SJCRH30 (cell line): ENCODE data around the gene DEPP1. TPM values are rescaled to one million over a fixed set of nuclear protein-coding genes. Genes with fewer than 3 reads are reported as not detected.

Experiments used
- DNase-seq, 2 experiments: peaks; one replicate each; pipeline ENCODE4 v3.0.0-alpha.2; 2015 to 2020
- H3K27ac ChIP-seq: fragments of 250-450 bp; sonication (Bioruptor Pico); 2 replicates; pipeline ENCODE4 v1.5.1; 2020; ENCODE audit warnings: mild to moderate bottlenecking, moderate library complexity
- H3K27me3 ChIP-seq: fragments of 250-450 bp; sonication (Bioruptor Pico); 2 replicates; pipeline ENCODE4 v1.5.1; 2020; ENCODE audit warnings: mild to moderate bottlenecking, moderate library complexity
- H3K36me3 ChIP-seq: fragments of 250-450 bp; sonication (Bioruptor Pico); 2 replicates; pipeline ENCODE4 v1.5.1; 2020; ENCODE audit warnings: mild to moderate bottlenecking, moderate library complexity
- H3K4me1 ChIP-seq: fragments of 250-450 bp; sonication (Bioruptor Pico); 2 replicates; pipeline ENCODE4 v1.5.1; 2020; ENCODE audit warnings: mild to moderate bottlenecking, moderate library complexity
- H3K4me3 ChIP-seq: fragments of 250-450 bp; sonication (Bioruptor Pico); 2 replicates; pipeline ENCODE4 v1.5.1; 2020; ENCODE audit warnings: mild to moderate bottlenecking, moderate library complexity
- H3K9me3 ChIP-seq: fragments of 250-450 bp; sonication (Bioruptor Pico); replicated peaks from 2 replicates; pipeline ENCODE4 v1.5.1; 2020; ENCODE audit warnings: mild to moderate bottlenecking, moderate library complexity
- total RNA-seq: library from RNA; depleted of rRNA; stranded (reverse); fragments of >200 nt; shearing (Covaris generic); gene quantifications from 2 replicates; pipeline ENCODE4 v1.2.3, GENCODE V29; 2014

The DEPP1 gene
- total RNA-seq, 1 experiment from 2014 or later = 0.24 TPM

GRCh38 chr10:44988957-44989585, 10.5 kb upstream of the DEPP1 start:
- DNase-seq = no peak
- Histone ChIP-seq H3K9me3 (no peaks in the 10 kb centered on the region), H3K4me1 (no peaks in the 10 kb centered on the region)

GRCh38 chr10:44986670-44987069, 8.1 kb upstream of the DEPP1 start:
- Histone ChIP-seq H3K27ac (no peak overlapping the region), H3K4me3 (no peak overlapping the region), H3K4me1 (peaks cover 3% of the 10 kb centered on the region), H3K36me3 (no peaks in the 10 kb centered on the region; the same call in 1 of the 2 replicates), H3K27me3 (no peaks in the 10 kb centered on the region), H3K9me3 (no peaks in the 10 kb centered on the region)
- DNase-seq = no peak

More at GRCh38 chr10:44988957-44989585, 10.5 kb upstream of the DEPP1 start:
- Histone ChIP-seq H3K36me3 (no peaks in the 10 kb centered on the region; the same call in 1 of the 2 replicates), H3K4me3 (no peak overlapping the region), H3K27me3 (no peaks in the 10 kb centered on the region), H3K27ac (no peak overlapping the region)

GRCh38 chr10:44986179-44986578, 7.6 kb upstream of the DEPP1 start:
- H3K36me3 ChIP-seq = no peaks in the 10 kb centered on the region; the same call in 1 of the 2 replicates
- H3K4me1 ChIP-seq = peaks cover 8% of the 10 kb centered on the region
- no peak for DNase-seq
- H3K27ac ChIP-seq = no peak overlapping the region
- no peak overlapping the region for H3K4me3 ChIP-seq
- no peaks in the 10 kb centered on the region for H3K9me3 ChIP-seq
- no peaks in the 10 kb centered on the region for H3K27me3 ChIP-seq

- no peak overlapping the region for H3K4me3 ChIP-seq
- no peak overlapping the region for H3K27ac ChIP-seq
- peaks cover 18% of the 10 kb centered on the region for H3K4me1 ChIP-seq
- no peak for DNase-seq
- H3K36me3 ChIP-seq = no peaks in the 10 kb centered on the region; the same call in 1 of the 2 replicates
- no peaks in the 10 kb centered on the region for H3K27me3 ChIP-seq
- H3K9me3 ChIP-seq = no peaks in the 10 kb centered on the region
These were observed 6.6 kb upstream of the DEPP1 start for GRCh38 chr10:44985175-44985681.

- H3K9me3 ChIP-seq = no peaks in the 10 kb centered on the region
These were observed 6.1 kb upstream of the DEPP1 start for GRCh38 chr10:44984671-44985101.

GRCh38 chr10:44983895-44984278, 5.3 kb upstream of the DEPP1 start:
- Histone ChIP-seq H3K27ac (no peak overlapping the region), H3K4me1 (peaks cover 31% of the 10 kb centered on the region), H3K4me3 (no peak overlapping the region)

More at GRCh38 chr10:44984671-44985101, 6.1 kb upstream of the DEPP1 start:
- peaks cover 23% of the 10 kb centered on the region for H3K4me1 ChIP-seq
- H3K27ac ChIP-seq = no peak overlapping the region
- DNase-seq = no peak
- H3K4me3 ChIP-seq = no peak overlapping the region
- H3K27me3 ChIP-seq = no peaks in the 10 kb centered on the region
- no peaks in the 10 kb centered on the region; the same call in 1 of the 2 replicates for H3K36me3 ChIP-seq

GRCh38 chr10:44983066-44983894, 4.7 kb upstream of the DEPP1 start:
- no peaks in the 10 kb centered on the region; the same call in 1 of the 2 replicates for H3K36me3 ChIP-seq
- H3K27ac ChIP-seq = no peak overlapping the region
- peaks cover 37% of the 10 kb centered on the region for H3K4me1 ChIP-seq
- H3K9me3 ChIP-seq = no peaks in the 10 kb centered on the region
- DNase-seq = no peak
- H3K4me3 ChIP-seq = no peak overlapping the region
- no peaks in the 10 kb centered on the region for H3K27me3 ChIP-seq

More at GRCh38 chr10:44983895-44984278, 5.3 kb upstream of the DEPP1 start:
- no peak for DNase-seq
- Histone ChIP-seq H3K27me3 (no peaks in the 10 kb centered on the region), H3K36me3 (no peaks in the 10 kb centered on the region; the same call in 1 of the 2 replicates), H3K9me3 (no peaks in the 10 kb centered on the region)

GRCh38 chr10:44982496-44982895, 3.9 kb upstream of the DEPP1 start:
- H3K9me3 ChIP-seq = no peaks in the 10 kb centered on the region
- H3K27ac ChIP-seq = no peak overlapping the region; the same call in 1 of the 2 replicates
- no peaks in the 10 kb centered on the region; the same call in 1 of the 2 replicates for H3K36me3 ChIP-seq
- H3K4me3 ChIP-seq = no peak overlapping the region
- DNase-seq = no peak
- no peaks in the 10 kb centered on the region for H3K27me3 ChIP-seq
- peaks cover 39% of the 10 kb centered on the region for H3K4me1 ChIP-seq

- Histone ChIP-seq H3K27me3 (no peaks in the 10 kb centered on the region), H3K4me1 (peaks cover 39% of the 10 kb centered on the region), H3K36me3 (no peaks in the 10 kb centered on the region; the same call in 1 of the 2 replicates), H3K4me3 (no peak overlapping the region), H3K9me3 (no peaks in the 10 kb centered on the region), H3K27ac (peak overlapping the region; percentile 82)
- no peak for DNase-seq
These were observed 3.5 kb upstream of the DEPP1 start for GRCh38 chr10:44982114-44982460.

- H3K27ac ChIP-seq = peak overlapping the region; percentile 82
- no peaks in the 10 kb centered on the region for H3K9me3 ChIP-seq
- H3K4me3 ChIP-seq = no peak overlapping the region
- peaks cover 39% of the 10 kb centered on the region for H3K4me1 ChIP-seq
- no peaks in the 10 kb centered on the region for H3K27me3 ChIP-seq
- H3K36me3 ChIP-seq = no peaks in the 10 kb centered on the region; the same call in 1 of the 2 replicates
- peak; percentile 49 to 63 for DNase-seq
These were observed 2.8 kb upstream of the DEPP1 start for GRCh38 chr10:44981172-44982113.

- Histone ChIP-seq H3K36me3 (no peaks in the 10 kb centered on the region; the same call in 1 of the 2 replicates), H3K4me3 (no peak overlapping the region), H3K27ac (peak overlapping the region; percentile 82), H3K4me1 (peaks cover 46% of the 10 kb centered on the region), H3K9me3 (no peaks in the 10 kb centered on the region), H3K27me3 (no peaks in the 10 kb centered on the region)
- no peak for DNase-seq
These were observed 1.9 kb upstream of the DEPP1 start for GRCh38 chr10:44980309-44981171.

GRCh38 chr10:44979281-44980191, 927 bp upstream of the DEPP1 start:
- no peaks in the 10 kb centered on the region; the same call in 1 of the 2 replicates for H3K36me3 ChIP-seq
- H3K9me3 ChIP-seq = no peaks in the 10 kb centered on the region
- peak overlapping the region; percentile 55 for H3K27ac ChIP-seq
- no peak for DNase-seq
- H3K27me3 ChIP-seq = no peaks in the 10 kb centered on the region
- no peak overlapping the region for H3K4me3 ChIP-seq
- peaks cover 46% of the 10 kb centered on the region for H3K4me1 ChIP-seq

- no peak overlapping the region for H3K4me3 ChIP-seq
- H3K4me1 ChIP-seq = peaks cover 50% of the 10 kb centered on the region
- no peak for DNase-seq
- no peaks in the 10 kb centered on the region for H3K27me3 ChIP-seq
- H3K9me3 ChIP-seq = no peaks in the 10 kb centered on the region
- peak overlapping the region; percentile 55 for H3K27ac ChIP-seq
- no peaks in the 10 kb centered on the region for H3K36me3 ChIP-seq
These were observed 418 bp downstream of the DEPP1 start for GRCh38 chr10:44978213-44978569.
